H1 (cell line): ENCODE data around the gene MYO15A. TPM values are rescaled to one million over a fixed set of nuclear protein-coding genes. Genes with fewer than 3 reads are reported as not detected.

Experiments used
- CTCF ChIA-PET: fragments of 300-600 bp; sonication (Branson Sonifier 250); formaldehyde crosslinking; loops from one replicate; lab custom pipeline; 2021; ENCODE audit not compliant: partially characterized antibody; lab: Charles Lee
- POLR2A ChIA-PET: fragments of 300-600 bp; sonication (Branson Sonifier 250); formaldehyde crosslinking; loops from one replicate; lab custom pipeline; 2021; ENCODE audit warnings: inconsistent platforms; ENCODE audit not compliant: partially characterized antibody; lab: Charles Lee
- DNase-seq, 2 experiments: peaks; one replicate each; pipeline versions ENCODE4 v3.0.0 to v3.0.0-alpha.2; 2010 to 2022; ENCODE audit warnings: low spot score in 2 of 2, low read depth in 1 of 2, mixed read lengths in 1 of 2
- FAIRE-seq: peaks from 2 replicates; lab custom pipeline; 2011; peaks lifted over from hg19 to GRCh38; lab: Jason Lieb, UNC
- H2AFZ ChIP-seq: 2 replicates; pipeline ENCODE4 v1.8.1; 2012; ENCODE audit warnings: low read length, inconsistent platforms
- H2AK5ac ChIP-seq: 2 replicates; pipeline ENCODE4 v1.6.1; 2013; ENCODE audit warnings: low read depth, low read length
- H2BK120ac ChIP-seq: replicated peaks from 2 replicates; pipeline ENCODE3; 2013; ENCODE audit warnings: low read depth, low read length, inconsistent platforms
- H2BK12ac ChIP-seq: 2 replicates; pipeline ENCODE4 v1.6.1; 2013; ENCODE audit warnings: low read depth, low read length
- H2BK15ac ChIP-seq: 2 replicates; pipeline ENCODE4 v1.6.1; 2013; ENCODE audit warnings: low read length
- H2BK20ac ChIP-seq: 2 replicates; pipeline ENCODE4 v1.6.1; 2013; ENCODE audit warnings: low read length
- H2BK5ac ChIP-seq: 2 replicates; pipeline ENCODE4 v1.6.1; 2013; ENCODE audit warnings: low read depth, low read length
- H3K14ac ChIP-seq: 2 replicates; pipeline ENCODE4 v1.6.1; 2013; ENCODE audit warnings: inconsistent platforms; ENCODE audit not compliant: insufficient read length
- H3K18ac ChIP-seq: 2 replicates; pipeline ENCODE4 v1.6.1; 2013; ENCODE audit warnings: low read length; ENCODE audit errors: extremely low read depth
- H3K23ac ChIP-seq: 2 replicates; pipeline ENCODE4 v1.6.1; 2013; ENCODE audit warnings: inconsistent platforms; ENCODE audit not compliant: insufficient read length
- H3K23me2 ChIP-seq: 2 replicates; pipeline ENCODE4 v1.6.1; 2013; ENCODE audit warnings: low read depth, low read length
- H3K27ac ChIP-seq: 2 replicates; pipeline ENCODE4 v1.6.1; 2011; ENCODE audit warnings: low read depth, low read length, inconsistent platforms
- H3K27me3 ChIP-seq, 4 experiments: replicated peaks in 1 of 4; 1 replicate in 1 of 4; 2 replicates in 3 of 4; pipeline versions ENCODE4 v1.6.1 to v1.8.1; 2011 to 2013; ENCODE audit warnings: low read length in 3 of 4, mild to moderate bottlenecking in 3 of 4, inconsistent platforms in 2 of 4, mixed read lengths in 2 of 4, moderate library complexity in 1 of 4; ENCODE audit not compliant: control insufficient read depth in 3 of 4, insufficient read depth in 3 of 4; ENCODE audit errors: extremely low read depth in 1 of 4
- H3K36me3 ChIP-seq, 4 experiments: 2 replicates each; pipeline versions ENCODE4 v1.6.1 to v1.8.1; 2011 to 2013; ENCODE audit warnings: mild to moderate bottlenecking in 4 of 4, low read length in 3 of 4, moderate library complexity in 2 of 4, control low read depth in 1 of 4, inconsistent platforms in 1 of 4; ENCODE audit not compliant: insufficient read depth in 4 of 4, control insufficient read depth in 2 of 4
- H3K4ac ChIP-seq: replicated peaks from 2 replicates; pipeline ENCODE3; 2013; ENCODE audit warnings: low read length, low read depth, mixed read lengths, inconsistent platforms; ENCODE audit not compliant: insufficient read length
- H3K4me1 ChIP-seq, 4 experiments: replicated peaks in 1 of 4; 1 replicate in 1 of 4; 2 replicates in 3 of 4; pipeline versions ENCODE4 v1.6.1 to v1.8.1; 2011 to 2013; ENCODE audit warnings: low read length in 3 of 4, inconsistent platforms in 2 of 4, mixed read lengths in 1 of 4; ENCODE audit not compliant: insufficient read depth in 4 of 4, control insufficient read depth in 3 of 4
- H3K4me2 ChIP-seq, 2 experiments: 2 replicates each; pipeline versions ENCODE4 v1.6.1 to v1.8.1; 2011 to 2013; ENCODE audit warnings: low read depth in 2 of 2, low read length in 2 of 2, control low read depth in 1 of 2, inconsistent platforms in 1 of 2, mild to moderate bottlenecking in 1 of 2; ENCODE audit not compliant: insufficient read depth in 1 of 2
- H3K4me3 ChIP-seq, 4 experiments: fragments of 200-600, 300-600 bp in 1 of 4; sonication (generic), shearing (Covaris generic), sonication (Bioruptor Twin) in 1 of 4; 2 replicates each; pipeline versions ENCODE4 v1.5.1 to v1.8.1; 2011 to 2016; ENCODE audit warnings: low read length in 4 of 4, low read depth in 3 of 4, control low read depth in 2 of 4, inconsistent platforms in 2 of 4, mild to moderate bottlenecking in 2 of 4, mixed read lengths in 1 of 4, moderate library complexity in 1 of 4; ENCODE audit not compliant: insufficient read depth in 2 of 4; ENCODE audit errors: extremely low read depth in 1 of 4
- H3K56ac ChIP-seq: replicated peaks from 2 replicates; pipeline ENCODE3; 2013; ENCODE audit warnings: low read depth, mild to moderate bottlenecking, mixed read lengths, low read length, inconsistent platforms; ENCODE audit not compliant: insufficient read length
- H3K79me1 ChIP-seq: 2 replicates; pipeline ENCODE4 v1.6.1; 2013; ENCODE audit warnings: low read depth, low read length, control low read depth
- H3K79me2 ChIP-seq, 2 experiments: 2 replicates each; pipeline versions ENCODE4 v1.6.1 to v1.8.1; 2012 to 2013; ENCODE audit warnings: low read length in 2 of 2, mild to moderate bottlenecking in 2 of 2, inconsistent platforms in 1 of 2; ENCODE audit not compliant: insufficient read depth in 2 of 2, control insufficient read depth in 1 of 2
- H3K9ac ChIP-seq, 4 experiments: replicated peaks in 1 of 4; 1 replicate in 1 of 4; 2 replicates in 3 of 4; pipeline versions ENCODE4 v1.6.1 to v1.8.1; 2011 to 2013; ENCODE audit warnings: low read depth in 3 of 4, low read length in 3 of 4, control low read depth in 2 of 4, mild to moderate bottlenecking in 2 of 4, moderate library complexity in 2 of 4, inconsistent platforms in 1 of 4; ENCODE audit errors: extremely low read depth in 1 of 4
- H3K9me3 ChIP-seq, 2 experiments: 2 replicates each; pipeline versions ENCODE4 v1.6.1 to v1.8.1; 2012 to 2013; ENCODE audit warnings: mild to moderate bottlenecking in 2 of 2, moderate library complexity in 2 of 2, control low read depth in 1 of 2, inconsistent platforms in 1 of 2, low read depth in 1 of 2, low read length in 1 of 2, mixed read lengths in 1 of 2; ENCODE audit not compliant: insufficient read depth in 2 of 2
- H4K20me1 ChIP-seq, 2 experiments: replicated peaks in 1 of 2; 2 replicates each; pipeline versions ENCODE3 to v1.8.1; 2011 to 2013; ENCODE audit warnings: inconsistent platforms in 2 of 2, low read length in 2 of 2, mild to moderate bottlenecking in 1 of 2; ENCODE audit not compliant: insufficient read depth in 2 of 2, control insufficient read depth in 1 of 2
- H4K5ac ChIP-seq: 2 replicates; pipeline ENCODE4 v1.6.1; 2013; ENCODE audit warnings: low read length, low read depth, mixed read lengths, inconsistent platforms; ENCODE audit not compliant: insufficient read length
- H4K8ac ChIP-seq: 2 replicates; pipeline ENCODE4 v1.8.0; 2013; ENCODE audit warnings: mild to moderate bottlenecking, moderate library complexity, low read length, inconsistent platforms; ENCODE audit not compliant: insufficient read depth; ENCODE audit errors: extremely low read depth
- H4K91ac ChIP-seq: replicated peaks from 2 replicates; pipeline ENCODE3; 2013; ENCODE audit warnings: low read length, mixed read lengths, inconsistent platforms; ENCODE audit not compliant: insufficient read length
- ASH2L ChIP-seq: fragments of 200-600, 300-600 bp; sonication (generic); IDR thresholded peaks from one replicate; pipeline ENCODE4 v1.7.1; 2017; ENCODE audit warnings: low read length
- HDAC2 ChIP-seq, 2 experiments: fragments of 300-600 bp in 1 of 2; sonication (generic) in 1 of 2; IDR thresholded peaks; 2 replicates each; pipeline ENCODE4 v1.6.1; 2011 to 2012; ENCODE audit warnings: low read depth in 2 of 2, low read length in 2 of 2, mild to moderate bottlenecking in 2 of 2, moderate library complexity in 2 of 2, borderline replicate concordance in 1 of 2, inconsistent platforms in 1 of 2
- KDM1A ChIP-seq: fragments of 200-600, 300-600 bp; sonication (generic); IDR thresholded peaks from 2 replicates; pipeline ENCODE4 v1.7.1; 2016; ENCODE audit warnings: mild to moderate bottlenecking, low read length, borderline replicate concordance
- WGBS, 2 experiments: shearing (Covaris generic) in 1 of 2; methylation state at CpG; one replicate each; pipeline versions ENCODE4 v1.1.6 to v1.1.7; 2013 to 2015; ENCODE audit warnings: low lambda C conversion rate in 2 of 2, mixed read lengths in 2 of 2, inconsistent platforms in 1 of 2, low coverage in 1 of 2, missing lambda C conversion rate in 1 of 2; ENCODE audit not compliant: insufficient replicate concordance in 2 of 2, insufficient coverage in 1 of 2, insufficient read length in 1 of 2; ENCODE audit errors: extremely low coverage in 1 of 2, missing lambda C conversion rate in 1 of 2; 5-methylcytosine and 5-hydroxymethylcytosine counted together
- polyA plus RNA-seq, 7 experiments: library from polyadenylated mRNA; depleted of rRNA in 3 of 7; stranded (reverse) in 5 of 7; unstranded in 2 of 7; fragments of >200 nt in 5 of 7; fragments of 200-250 nt in 2 of 7; gene quantifications; 1 replicate in 5 of 7; 2 replicates in 1 of 7; 4 replicates in 1 of 7; pipeline versions ENCODE4 v1.2.1 to v1.2.3, GENCODE V29; 2011 to 2013; ENCODE audit warnings: missing spikeins in 2 of 7, mixed read lengths in 2 of 7
- total RNA-seq: library from RNA; stranded (reverse); fragmentation: NEBNext Ultra II Directional; extraction: Animal tissue kit (Norgen Biotek cat#: 25700); gene quantifications from 2 replicates; pipeline ENCODE4 v1.2.1, GENCODE V29; 2021

The MYO15A gene
- total and polyA plus RNA-seq, 2 of the 8 experiments (the other 6 are each of a cell fraction or from before 2014, with no cell fraction given) = 1.6 to 4.2 TPM

GRCh38 chr17:18089613-18090012 lies 18.9 kb upstream of the MYO15A start:
- no peak overlapping the region for H2AFZ ChIP-seq
- CTCF ChIA-PET = interaction anchor here (1.1 kb wide), 2 partner anchors 13 to 52 kb away, joined by 3 read pairs; no protein-coding TSS in a partner anchor
- H2BK20ac ChIP-seq = no peak overlapping the region
- WGBS, 2 experiments = 90% methylated on average over 2 of the region's 2 CpGs; no CpG with 5 or more reads in 1 of the 2 experiments
- H3K4me3 ChIP-seq = no peak overlapping the region
- peaks cover 2 to 3% (median 3%) of the 10 kb centered on the region in 4 experiments; a peak in 4 of 7 replicates for H3K4me1 ChIP-seq
- no peaks in the 10 kb centered on the region for H4K20me1 ChIP-seq
- H4K5ac ChIP-seq = no peak overlapping the region
- H3K14ac ChIP-seq = no peak overlapping the region
- no peak overlapping the region for H3K18ac ChIP-seq
- TF ChIP-seq HDAC2 (IDR thresholded peaks at IDR 0.05; ENCODE audit: borderline replicate concordance in 1 of 2, low read depth in 2 of 2, low read length in 2 of 2) = no peak
- no peak for TF ChIP-seq ASH2L
- 0 out of 2 replicates have a peak, but pooled peaks have one; percentile 20 for TF ChIP-seq KDM1A
- H3K9me3 ChIP-seq = no peaks in the 10 kb centered on the region
- H3K4me2 ChIP-seq = no peak overlapping the region; a peak in 1 of 4 replicates
- H2BK12ac ChIP-seq = no peak overlapping the region
- peaks cover 3 to 10% (median 6%) of the 10 kb centered on the region in 4 experiments; a peak in 5 of 8 replicates for H3K36me3 ChIP-seq
- H3K9ac ChIP-seq = no peak overlapping the region
- H3K79me2 ChIP-seq = peaks cover 3 to 20% of the 10 kb centered on the region in 2 experiments; a peak in 3 of 4 replicates
- no peak overlapping the region for H3K23ac ChIP-seq
- POLR2A ChIA-PET = interaction anchor here (0.7 to 2.3 kb wide), 6 partner anchors 9 to 253 kb away, joined by 3 to 9 read pairs (median 4); partner anchors contain the start of gene SREBF1
- no peak overlapping the region for H2AK5ac ChIP-seq
- H3K79me1 ChIP-seq = peaks cover 7% of the 10 kb centered on the region
- H3K27ac ChIP-seq = no peak overlapping the region
- DNase-seq (no peak), FAIRE-seq (no peak)
- no peak overlapping the region for H2BK120ac ChIP-seq
- H3K56ac ChIP-seq = no peak overlapping the region
- no peak overlapping the region for H2BK5ac ChIP-seq
- no peak overlapping the region for H4K8ac ChIP-seq
- no peak overlapping the region for H4K91ac ChIP-seq
- no peak overlapping the region for H2BK15ac ChIP-seq
- no peak overlapping the region for H3K4ac ChIP-seq
- peaks cover 7% of the 10 kb centered on the region; the same call in 1 of the 2 replicates for H3K23me2 ChIP-seq
- no peaks in the 10 kb centered on the region for H3K27me3 ChIP-seq
